DMS114 treated with DMSO at 0.1 percent for 48 hours (cell line): ENCODE results near the gene WDR41.
"Not testable (repeated sequence)": the region's sequence is repeated elsewhere in the genome, so short reads cannot be mapped to it uniquely, and the experiment has no call there.

Source experiments
- DNase-seq: peaks from one replicate; lab custom pipeline; 2025; ENCODE audit not compliant: unreplicated experiment; lab: John Stamatoyannopoulos, UW

Gene WDR41, protein sequence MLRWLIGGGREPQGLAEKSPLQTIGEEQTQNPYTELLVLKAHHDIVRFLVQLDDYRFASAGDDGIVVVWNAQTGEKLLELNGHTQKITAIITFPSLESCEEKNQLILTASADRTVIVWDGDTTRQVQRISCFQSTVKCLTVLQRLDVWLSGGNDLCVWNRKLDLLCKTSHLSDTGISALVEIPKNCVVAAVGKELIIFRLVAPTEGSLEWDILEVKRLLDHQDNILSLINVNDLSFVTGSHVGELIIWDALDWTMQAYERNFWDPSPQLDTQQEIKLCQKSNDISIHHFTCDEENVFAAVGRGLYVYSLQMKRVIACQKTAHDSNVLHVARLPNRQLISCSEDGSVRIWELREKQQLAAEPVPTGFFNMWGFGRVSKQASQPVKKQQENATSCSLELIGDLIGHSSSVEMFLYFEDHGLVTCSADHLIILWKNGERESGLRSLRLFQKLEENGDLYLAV

DNA sequence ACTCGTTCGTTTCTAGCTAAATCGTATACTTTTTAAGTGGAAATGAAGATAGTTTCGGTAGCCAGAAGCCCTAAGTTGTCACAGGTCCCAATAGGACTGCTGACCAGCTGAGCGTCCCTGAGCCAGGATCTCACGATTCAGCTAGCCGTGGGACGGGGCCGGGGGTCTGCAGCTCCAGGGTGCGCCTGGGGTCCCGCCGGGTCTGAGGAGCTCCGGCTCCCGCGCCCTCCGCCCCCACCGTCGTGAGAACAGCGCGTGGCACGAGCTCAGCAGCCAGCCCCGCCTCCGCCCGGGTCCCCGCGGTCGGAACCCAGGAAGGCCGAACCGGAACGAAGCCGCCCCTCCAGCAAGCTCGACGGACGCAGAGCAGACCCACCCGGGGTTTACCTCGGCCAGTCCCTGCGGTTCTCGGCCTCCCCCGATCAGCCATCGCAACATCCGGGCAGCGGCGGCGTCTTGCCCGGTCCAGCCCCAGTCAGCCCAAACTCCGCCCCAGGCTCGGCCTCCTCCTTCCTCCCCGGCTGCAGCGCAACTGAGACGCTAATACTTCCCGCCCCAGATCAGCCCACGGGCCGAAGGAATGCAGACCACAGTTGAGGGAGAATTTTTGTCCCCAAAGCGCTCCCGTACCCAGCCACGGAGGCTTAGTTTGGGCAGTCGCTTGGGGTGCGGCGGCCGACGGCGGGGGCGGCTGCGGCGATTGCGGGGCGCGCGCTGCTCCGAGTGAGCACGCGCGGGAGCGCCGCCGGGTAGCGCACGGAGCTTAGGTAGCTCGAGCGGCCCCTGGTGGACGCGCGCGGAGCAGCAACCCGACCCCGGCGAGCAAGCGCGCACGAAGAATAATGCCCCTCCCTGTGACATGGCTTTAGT is at the start of gene WDR41:
WDR41 (minus strand) TSS at position 534 of the 870 bp plus-strand sequence; CDS start at position 438, 96 bp downstream.
- peak; percentile 76 for DNase-seq

- no peak for DNase-seq
Observed at GRCh38 chr5:77531297-77531696, 39.2 kb upstream of the WDR41 start.

GRCh38 chr5:77518304-77518703 is 26.2 kb upstream of the WDR41 start:
- peak; percentile 56 for DNase-seq

GRCh38 chr5:77514457-77514856 is 22.3 kb upstream of the WDR41 start:
- no peak for DNase-seq

DNA sequence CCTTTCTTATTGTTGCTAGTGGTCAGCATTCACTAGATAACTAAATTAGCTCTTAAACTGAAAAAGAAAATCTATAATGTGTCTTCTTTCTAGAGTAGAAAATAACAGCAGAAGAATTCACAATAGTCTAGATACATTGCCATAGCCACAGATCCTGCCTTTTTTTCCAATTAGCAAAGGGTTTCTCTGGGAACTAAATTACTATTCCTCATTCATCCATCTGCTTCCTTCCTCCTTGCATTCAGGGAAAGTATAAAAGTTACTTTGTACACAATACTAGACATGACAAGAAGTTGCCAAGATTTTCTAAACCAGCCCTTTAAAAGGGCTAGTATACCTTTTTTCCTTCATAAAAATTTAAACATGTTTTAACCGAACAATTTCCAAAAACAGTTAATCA is 21.2 kb upstream of the WDR41 start:
- no peak for DNase-seq

DNA sequence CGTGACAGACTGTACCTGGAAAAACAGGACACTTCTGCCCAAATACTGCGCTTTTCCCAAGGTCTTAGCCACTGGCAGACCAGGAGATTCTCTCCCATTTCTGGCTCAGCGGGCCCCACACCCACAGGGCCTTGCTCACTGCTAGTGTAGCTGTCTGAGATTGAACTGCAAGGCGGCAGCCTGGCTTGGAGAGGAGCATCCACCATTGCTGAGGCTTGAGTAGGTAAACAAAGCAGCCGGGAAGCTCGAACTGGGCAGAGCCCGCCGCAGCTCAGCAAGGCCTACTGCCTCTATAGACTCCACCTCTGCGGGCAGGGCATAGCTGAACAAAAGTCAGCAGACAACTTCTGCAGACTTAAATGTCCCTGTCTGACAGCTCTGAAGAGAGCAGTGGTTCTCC is 9.0 kb upstream of the WDR41 start:
- not testable (repeated sequence) for DNase-seq

DNA sequence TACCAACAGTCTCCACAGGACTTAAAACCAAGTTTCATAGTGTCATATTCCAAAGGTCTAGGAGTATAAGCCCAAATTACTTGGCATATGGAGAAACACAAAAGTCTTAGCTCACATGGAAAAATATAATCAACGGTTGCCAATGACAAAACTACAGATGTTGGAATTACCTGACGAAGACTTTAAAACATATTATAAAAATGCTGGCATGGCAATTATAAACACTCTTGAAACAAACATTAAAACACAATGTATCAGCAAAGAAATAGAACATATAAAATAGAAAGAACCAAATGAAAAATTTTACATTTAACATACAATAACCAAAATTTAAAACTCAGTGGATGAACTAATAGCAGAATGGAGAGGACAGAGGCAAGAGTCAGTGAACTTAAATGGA is 7.9 kb upstream of the WDR41 start:
- no peak for DNase-seq

- DNase-seq: no peak
Observed at GRCh38 chr5:77499441-77499840, 7.3 kb upstream of the WDR41 start.

DNA sequence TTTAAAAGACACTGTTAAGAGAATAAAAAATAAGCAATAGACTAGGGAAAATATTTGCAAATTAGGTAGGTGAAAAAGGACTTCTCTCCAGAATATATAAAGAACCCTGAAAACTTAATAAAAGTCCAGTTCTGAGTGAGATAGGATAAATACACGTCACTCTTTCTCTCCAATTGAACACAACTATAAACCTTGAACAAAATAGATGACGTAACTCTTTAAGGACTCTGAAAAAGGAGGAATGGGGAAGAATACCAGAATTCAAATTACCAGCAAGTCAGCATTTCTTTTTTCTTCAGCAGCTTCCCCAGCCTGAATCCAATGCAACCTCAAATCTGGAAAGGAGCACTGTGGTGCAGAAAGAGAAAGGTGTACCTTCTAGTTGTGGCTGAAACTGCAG is 6.8 kb upstream of the WDR41 start:
- DNase-seq: no peak

DNA sequence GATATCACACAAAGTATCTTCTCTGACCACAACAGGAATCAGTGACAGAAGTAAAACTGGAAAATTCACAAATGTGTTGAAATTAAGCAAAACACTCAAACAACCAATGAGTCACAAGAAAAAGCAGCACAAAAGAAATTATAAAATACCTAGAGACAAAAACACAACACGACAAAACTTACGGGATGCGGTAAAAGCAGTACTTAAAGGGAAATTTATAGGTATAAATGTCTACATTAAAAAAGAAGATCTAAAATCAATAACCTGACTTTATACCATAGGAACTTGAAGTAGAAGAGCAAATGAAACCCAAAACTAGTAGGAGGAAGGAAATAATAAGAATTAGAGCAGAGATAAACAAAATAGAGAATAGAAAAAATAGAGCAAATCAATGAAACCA is 2.8 kb upstream of the WDR41 start:
- no peak for DNase-seq

- no peak for DNase-seq
Observed at GRCh38 chr5:77492653-77493000, 511 bp upstream of the WDR41 start.

- not testable (repeated sequence) for DNase-seq
Observed at GRCh38 chr5:77490741-77491344, 1.3 kb downstream of the WDR41 start.

DNA sequence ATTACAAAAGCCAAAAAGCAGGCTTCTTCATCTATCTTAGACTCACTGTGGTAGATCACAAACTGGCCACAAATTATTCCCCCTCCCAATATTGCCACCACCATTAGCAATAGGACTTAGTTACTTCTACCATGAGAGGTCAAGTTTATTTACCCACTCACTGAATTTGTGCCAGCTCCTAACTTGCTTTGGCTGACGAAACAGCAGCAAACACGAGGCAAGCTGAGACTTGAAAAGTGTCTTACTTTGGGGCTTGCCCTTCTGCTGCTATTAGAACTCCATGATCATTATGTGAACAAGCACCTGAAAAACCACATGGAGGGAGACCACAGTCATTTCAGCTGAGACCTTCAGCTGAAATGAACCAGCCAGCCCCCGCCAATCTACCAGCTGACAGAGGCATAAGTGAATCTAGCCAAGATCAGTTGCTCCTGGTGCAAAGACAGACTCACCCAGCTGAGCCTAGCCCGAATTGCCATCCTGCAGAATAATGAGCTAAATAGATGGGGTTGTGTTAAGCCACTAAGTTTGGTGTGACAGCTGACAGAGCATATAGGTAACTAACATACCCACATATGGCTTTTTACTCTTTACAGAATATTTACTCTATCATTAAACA is 5.7 kb downstream of the WDR41 start:
- no peak for DNase-seq

DNA sequence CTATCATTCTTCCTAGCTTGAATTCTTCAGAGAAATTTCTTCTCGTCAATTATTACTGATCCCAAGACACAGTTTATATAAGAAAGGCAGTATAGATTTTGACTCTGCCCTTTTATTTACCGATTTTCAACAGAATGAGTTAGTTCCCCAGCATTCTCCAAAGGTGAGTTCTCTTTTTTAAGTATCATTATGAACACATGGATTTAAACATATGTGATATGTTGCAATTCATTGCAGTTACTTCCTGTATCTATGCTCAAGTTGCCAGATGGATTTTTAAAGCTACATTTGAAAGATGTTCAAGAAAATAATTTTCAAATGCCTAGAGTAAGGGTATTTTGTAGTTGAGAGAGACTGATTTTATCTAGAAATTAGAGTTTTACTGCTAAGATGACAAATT is 8.4 kb downstream of the WDR41 start:
- DNase-seq: no peak

DNA sequence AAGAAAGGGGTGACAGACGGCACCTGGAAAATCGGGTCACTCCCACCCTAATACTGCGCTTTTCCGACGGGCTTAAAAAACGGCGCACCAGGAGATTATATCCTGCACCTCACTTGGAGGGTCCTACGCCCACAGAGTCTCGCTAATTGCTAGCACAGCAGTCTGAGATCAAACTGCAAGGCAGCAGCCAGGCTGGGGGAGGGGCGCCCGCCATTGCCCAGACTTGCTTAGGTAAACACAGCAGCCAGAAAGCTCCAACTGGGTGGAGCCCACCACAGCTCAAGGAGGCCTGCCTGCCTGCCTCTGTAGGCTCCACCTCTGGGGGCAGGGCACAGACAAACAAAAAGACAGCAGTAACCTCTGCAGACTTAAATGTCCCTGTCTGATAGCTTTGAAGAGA is 17.1 kb downstream of the WDR41 start:
- not testable (repeated sequence) for DNase-seq

DNA sequence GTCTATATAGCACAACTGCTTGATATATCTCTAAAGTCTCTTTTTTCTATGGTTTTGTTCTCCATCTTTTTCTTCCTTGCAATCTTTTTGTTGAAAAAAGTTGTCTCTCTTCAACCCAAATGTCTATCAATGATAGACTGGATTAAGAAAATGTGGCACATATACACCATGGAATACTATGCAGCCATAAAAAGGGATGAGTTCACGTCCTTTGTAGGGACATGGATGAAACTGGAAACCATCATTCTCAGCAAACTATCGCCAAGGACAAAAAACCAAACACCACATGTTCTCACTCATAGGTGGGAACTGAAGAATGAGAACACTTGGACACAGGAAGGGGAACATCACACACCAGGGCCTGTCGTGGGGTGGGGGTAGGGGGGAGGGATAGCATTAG is 23.2 kb downstream of the WDR41 start:
- not testable (repeated sequence) for DNase-seq

GRCh38 chr5:77463905-77464304 is 28.2 kb downstream of the WDR41 start:
- no peak for DNase-seq

DNA sequence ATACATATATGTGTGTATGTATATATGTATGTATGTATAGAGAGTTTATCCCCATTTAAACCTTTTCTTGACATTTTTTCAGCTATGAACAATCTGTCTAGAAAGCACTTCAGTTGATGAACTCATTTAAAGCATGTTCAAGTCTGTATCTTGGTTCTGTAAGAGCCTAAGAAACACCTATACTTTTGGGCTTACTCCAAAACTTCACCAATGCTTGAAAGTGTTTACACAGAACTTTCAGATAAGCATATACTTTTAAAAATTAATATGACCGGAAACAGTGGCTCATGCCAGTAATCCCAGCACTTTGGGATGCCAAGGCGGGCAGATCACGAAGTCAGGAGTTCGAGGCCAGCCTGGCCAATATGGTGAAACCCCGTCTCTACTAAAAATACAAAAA is 30.8 kb downstream of the WDR41 start:
- DNase-seq: no peak

GRCh38 chr5:77454123-77454522 is 38.0 kb downstream of the WDR41 start:
- DNase-seq: no peak

DNA sequence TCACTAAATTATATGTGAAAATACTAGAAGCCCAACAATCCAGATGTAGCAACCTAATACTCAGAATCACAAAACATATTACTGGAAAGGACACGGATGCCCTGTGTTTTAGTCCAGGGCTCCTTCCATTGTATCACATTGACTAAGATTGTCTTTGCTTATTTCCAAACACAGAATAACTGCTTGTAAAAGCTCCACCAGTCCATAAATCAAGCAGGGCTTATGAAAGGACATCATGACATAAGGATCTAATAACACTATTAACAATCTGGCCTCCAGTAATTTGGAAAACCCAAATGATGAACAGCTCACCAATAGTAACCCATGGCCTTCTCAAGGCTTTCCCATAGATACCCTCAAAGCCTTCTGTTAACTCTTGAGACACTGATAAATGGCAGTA is 39.8 kb downstream of the WDR41 start:
- DNase-seq: no peak

DNA sequence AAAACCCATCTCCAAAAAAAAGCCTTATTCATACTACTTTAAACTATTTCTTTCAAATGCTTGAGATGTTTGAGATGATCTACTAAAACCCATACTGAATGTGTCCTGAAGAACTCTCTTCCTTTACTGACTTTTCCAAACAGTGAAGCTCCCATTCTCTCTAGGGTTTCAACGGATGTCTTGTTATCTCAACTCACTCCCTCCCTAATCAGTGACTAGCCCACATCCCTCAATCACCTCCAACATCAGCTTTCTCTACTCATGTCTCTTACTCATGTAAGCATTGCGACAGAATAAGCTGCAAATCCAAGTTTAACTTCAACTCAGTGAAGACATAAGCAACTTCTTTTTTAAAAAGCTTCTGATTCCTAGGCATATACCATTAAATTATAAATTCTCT is 42.1 kb downstream of the WDR41 start:
- no peak for DNase-seq
